Fibroblast of peridontal ligament (primary cell): Measurements from ENCODE around the gene SLC1A5.

Experiments used
- DNase-seq: peaks from one replicate; pipeline ENCODE4 v3.0.0-alpha.2; 2010; ENCODE audit errors: extremely low read depth

The SLC1A5 gene

GRCh38 chr19:46725036-46725820 is 63.2 kb downstream of the SLC1A5 start:
- no peak for DNase-seq
